Measurements from ENCODE around the gene CCT2.

CCT2 gene

GRCh38 chr12:69647178-69647577 is 61.9 kb downstream of the CCT2 start:
- no peak for DNase-seq

- DNase-seq, result no peak
Observed at GRCh38 chr12:69648476-69648875, 63.2 kb downstream of the CCT2 start.

GRCh38 chr12:69649529-69649928 is 64.3 kb downstream of the CCT2 start:
- no peak for DNase-seq

All from NCI-H2107 (cell line).